ENCODE data around the gene AP3S2. TPM values are rescaled to one million over a fixed set of nuclear protein-coding genes. Genes with fewer than 3 reads are reported as not detected.

The AP3S2 gene
- total RNA-seq, 1 experiment from 2014 or later: 35.7 TPM

GRCh38 chr15:89814112-89814742, 79.6 kb downstream of the AP3S2 start:
- POLR2A ChIA-PET: no interaction called here
- ATAC-seq: no peak

DNA sequence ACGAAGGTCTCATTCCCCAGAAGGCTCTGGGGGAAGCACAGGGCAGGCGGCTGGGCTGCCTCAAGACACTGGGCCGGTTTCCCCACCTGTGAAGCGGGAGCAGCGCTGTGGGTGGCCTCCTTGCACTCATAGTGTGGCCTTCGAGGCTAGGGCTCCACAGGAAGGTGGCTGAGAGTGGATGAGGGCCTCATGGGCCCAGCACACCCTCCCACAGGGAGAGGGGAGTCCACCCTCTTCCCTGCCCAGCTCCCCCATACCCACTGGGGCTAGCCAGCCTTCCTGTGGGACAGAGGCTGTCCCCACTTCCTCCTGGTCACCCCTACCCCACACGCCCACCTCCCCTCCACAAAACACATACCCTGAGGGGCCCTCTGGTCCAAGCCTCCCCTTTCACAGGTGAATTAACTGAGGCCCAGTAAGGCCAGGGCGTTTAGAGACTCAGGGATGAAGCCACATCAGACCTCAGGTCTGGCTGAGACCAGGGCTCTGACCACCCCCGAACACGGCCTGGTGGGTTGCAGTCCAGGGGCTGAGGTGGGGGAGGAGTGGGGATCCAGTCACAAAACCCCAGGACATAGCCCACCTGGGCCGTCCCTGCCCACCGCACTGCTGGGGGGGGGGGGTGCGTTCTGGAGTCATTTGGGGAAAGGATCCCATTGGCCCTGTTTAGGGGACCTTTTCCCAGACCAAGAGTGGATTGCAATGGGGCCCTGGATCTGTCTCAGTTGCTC, 80.2 kb downstream of the AP3S2 start:
- ChIA-PET POLR2A (no interaction called here), CTCF (interaction anchor here (0.6 to 1.6 kb wide), 5 partner anchors 41 to 140 kb away, joined by 5 to 10 read pairs (median 5); no protein-coding TSS in a partner anchor)
- peaks cover 10% of the 10 kb centered on the region for H3K9me3 Mint-ChIP-seq
- peak overlapping the region; percentile 35; the same call in 1 of the 2 replicates for H3K4me3 Mint-ChIP-seq
- ATAC-seq (no peak), DNase-seq (ENCODE audit: low spot score) (no peak)
- H3K4me1 Mint-ChIP-seq: 0 out of 2 replicates have a peak, but pooled peaks cover 10% of the 10 kb centered on the region
- peaks cover 10% of the 10 kb centered on the region for H3K36me3 Mint-ChIP-seq
- peaks cover 36% of the 10 kb centered on the region for H3K27me3 Mint-ChIP-seq (ENCODE audit: low read depth)
- no peak overlapping the region for H3K27ac Mint-ChIP-seq
- TF ChIP-seq, protein P1, sequence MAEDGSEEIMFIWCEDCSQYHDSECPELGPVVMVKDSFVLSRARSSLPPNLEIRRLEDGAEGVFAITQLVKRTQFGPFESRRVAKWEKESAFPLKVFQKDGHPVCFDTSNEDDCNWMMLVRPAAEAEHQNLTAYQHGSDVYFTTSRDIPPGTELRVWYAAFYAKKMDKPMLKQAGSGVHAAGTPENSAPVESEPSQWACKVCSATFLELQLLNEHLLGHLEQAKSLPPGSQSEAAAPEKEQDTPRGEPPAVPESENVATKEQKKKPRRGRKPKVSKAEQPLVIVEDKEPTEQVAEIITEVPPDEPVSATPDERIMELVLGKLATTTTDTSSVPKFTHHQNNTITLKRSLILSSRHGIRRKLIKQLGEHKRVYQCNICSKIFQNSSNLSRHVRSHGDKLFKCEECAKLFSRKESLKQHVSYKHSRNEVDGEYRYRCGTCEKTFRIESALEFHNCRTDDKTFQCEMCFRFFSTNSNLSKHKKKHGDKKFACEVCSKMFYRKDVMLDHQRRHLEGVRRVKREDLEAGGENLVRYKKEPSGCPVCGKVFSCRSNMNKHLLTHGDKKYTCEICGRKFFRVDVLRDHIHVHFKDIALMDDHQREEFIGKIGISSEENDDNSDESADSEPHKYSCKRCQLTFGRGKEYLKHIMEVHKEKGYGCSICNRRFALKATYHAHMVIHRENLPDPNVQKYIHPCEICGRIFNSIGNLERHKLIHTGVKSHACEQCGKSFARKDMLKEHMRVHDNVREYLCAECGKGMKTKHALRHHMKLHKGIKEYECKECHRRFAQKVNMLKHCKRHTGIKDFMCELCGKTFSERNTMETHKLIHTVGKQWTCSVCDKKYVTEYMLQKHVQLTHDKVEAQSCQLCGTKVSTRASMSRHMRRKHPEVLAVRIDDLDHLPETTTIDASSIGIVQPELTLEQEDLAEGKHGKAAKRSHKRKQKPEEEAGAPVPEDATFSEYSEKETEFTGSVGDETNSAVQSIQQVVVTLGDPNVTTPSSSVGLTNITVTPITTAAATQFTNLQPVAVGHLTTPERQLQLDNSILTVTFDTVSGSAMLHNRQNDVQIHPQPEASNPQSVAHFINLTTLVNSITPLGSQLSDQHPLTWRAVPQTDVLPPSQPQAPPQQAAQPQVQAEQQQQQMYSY (CRISPR knock-in tag; IDR thresholded peaks at IDR 0.05): no peak
- 0 out of 2 replicates have a peak, but pooled peaks have one; percentile 14 for TF ChIP-seq GABPB1 (CRISPR knock-in tag; IDR thresholded peaks at IDR 0.05)
- TF ChIP-seq ZNF671 (CRISPR knock-in tag; IDR thresholded peaks at IDR 0.05): no peak
- TF ChIP-seq SMAD3 (CRISPR knock-in tag; IDR thresholded peaks at IDR 0.05; ENCODE audit: borderline replicate concordance): no peak
- no peak for TF ChIP-seq CBFB (CRISPR knock-in tag; IDR thresholded peaks at IDR 0.05; ENCODE audit: low read depth)
- TF ChIP-seq ZNF138 (CRISPR knock-in tag; conservative IDR thresholded peaks at IDR 0.05): no peak
- no peak for TF ChIP-seq ETV6 (CRISPR knock-in tag; IDR thresholded peaks at IDR 0.05)

More at GRCh38 chr15:89814112-89814742, 79.6 kb downstream of the AP3S2 start:
- Mint-ChIP-seq H3K36me3 (peaks cover 10% of the 10 kb centered on the region), H3K9me3 (peaks cover 10% of the 10 kb centered on the region), H3K27me3 (ENCODE audit: low read depth) (peaks cover 36% of the 10 kb centered on the region), H3K4me1 (0 out of 2 replicates have a peak, but pooled peaks cover 8% of the 10 kb centered on the region), H3K27ac (no peak overlapping the region), H3K4me3 (peak overlapping the region; percentile 35; the same call in 1 of the 2 replicates)
- TF ChIP-seq IRF2 (CRISPR knock-in tag; IDR thresholded peaks at IDR 0.05; ENCODE audit: borderline replicate concordance, low read depth) (no peak), ZNF138 (CRISPR knock-in tag; conservative IDR thresholded peaks at IDR 0.05) (no peak), USF2 (CRISPR knock-in tag; IDR thresholded peaks at IDR 0.05) (no peak), NR2C2 (CRISPR knock-in tag; IDR thresholded peaks at IDR 0.05) (no peak), AFF4 (CRISPR knock-in tag; IDR thresholded peaks at IDR 0.05; ENCODE audit: borderline replicate concordance) (no peak), GABPB1 (CRISPR knock-in tag; IDR thresholded peaks at IDR 0.05) (no peak), TP53 (CRISPR knock-in tag; IDR thresholded peaks at IDR 0.05) (no peak), FOXJ3 (CRISPR knock-in tag; IDR thresholded peaks at IDR 0.05; ENCODE audit: borderline replicate concordance) (no peak), ZNF416 (CRISPR knock-in tag; IDR thresholded peaks at IDR 0.05) (no peak), KAT7 (CRISPR knock-in tag; IDR thresholded peaks at IDR 0.05; ENCODE audit: borderline replicate concordance) (no peak), ATF1 (CRISPR knock-in tag; IDR thresholded peaks at IDR 0.05) (no peak), NFATC4 (CRISPR knock-in tag; IDR thresholded peaks at IDR 0.05) (no peak), MXD4 (CRISPR knock-in tag; IDR thresholded peaks at IDR 0.05; ENCODE audit: borderline replicate concordance) (no peak), CREB1 (CRISPR knock-in tag; IDR thresholded peaks at IDR 0.05) (no peak), TEAD4 (CRISPR knock-in tag; IDR thresholded peaks at IDR 0.05) (no peak), GTF2I (CRISPR knock-in tag; conservative IDR thresholded peaks at IDR 0.05) (no peak), SP1 (CRISPR knock-in tag; conservative IDR thresholded peaks at IDR 0.05) (no peak)
- TF ChIP-seq, protein P2, sequence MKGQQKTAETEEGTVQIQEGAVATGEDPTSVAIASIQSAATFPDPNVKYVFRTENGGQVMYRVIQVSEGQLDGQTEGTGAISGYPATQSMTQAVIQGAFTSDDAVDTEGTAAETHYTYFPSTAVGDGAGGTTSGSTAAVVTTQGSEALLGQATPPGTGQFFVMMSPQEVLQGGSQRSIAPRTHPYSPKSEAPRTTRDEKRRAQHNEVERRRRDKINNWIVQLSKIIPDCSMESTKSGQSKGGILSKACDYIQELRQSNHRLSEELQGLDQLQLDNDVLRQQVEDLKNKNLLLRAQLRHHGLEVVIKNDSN (CRISPR knock-in tag; IDR thresholded peaks at IDR 0.05): no peak
- TF ChIP-seq, protein P3, sequence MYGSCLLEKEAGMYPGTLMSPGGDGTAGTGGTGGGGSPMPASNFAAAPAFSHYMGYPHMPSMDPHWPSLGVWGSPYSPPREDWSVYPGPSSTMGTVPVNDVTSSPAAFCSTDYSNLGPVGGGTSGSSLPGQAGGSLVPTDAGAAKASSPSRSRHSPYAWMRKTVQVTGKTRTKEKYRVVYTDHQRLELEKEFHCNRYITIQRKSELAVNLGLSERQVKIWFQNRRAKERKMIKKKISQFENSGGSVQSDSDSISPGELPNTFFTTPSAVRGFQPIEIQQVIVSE (CRISPR knock-in tag; IDR thresholded peaks at IDR 0.05; ENCODE audit: borderline replicate concordance): no peak
- CTCF ChIA-PET: interaction anchor here (0.6 to 1.6 kb wide), 6 partner anchors 30 to 329 kb away, joined by 3 to 10 read pairs (median 5); no protein-coding TSS in a partner anchor
- no peak for DNase-seq (ENCODE audit: low spot score)
